Endothelial cell (in vitro differentiated cells): Measurements from ENCODE around the gene MORC1. TPM values are rescaled to one million over a fixed set of nuclear protein-coding genes. Genes with fewer than 3 reads are reported as not detected.

Source experiments
- DNase-seq: peaks from one replicate; pipeline ENCODE4 v3.0.0; 2021; ENCODE audit warnings: low spot score
- H3K27ac Mint-ChIP-seq: one replicate; pipeline ENCODE4 v1.8.0; 2021; ENCODE audit warnings: mixed read lengths, inconsistent platforms; ENCODE audit not compliant: unreplicated experiment
- H3K27me3 Mint-ChIP-seq: one replicate; pipeline ENCODE4 v1.8.0; 2021; ENCODE audit warnings: mild to moderate bottlenecking, moderate library complexity, mixed read lengths, inconsistent platforms; ENCODE audit not compliant: unreplicated experiment
- H3K36me3 Mint-ChIP-seq: one replicate; pipeline ENCODE4 v1.8.0; 2021; ENCODE audit warnings: mild to moderate bottlenecking, low read depth, mixed read lengths, inconsistent platforms; ENCODE audit not compliant: unreplicated experiment
- H3K4me1 Mint-ChIP-seq: one replicate; pipeline ENCODE4 v1.8.0; 2021; ENCODE audit warnings: mild to moderate bottlenecking, mixed read lengths, inconsistent platforms; ENCODE audit not compliant: unreplicated experiment
- H3K4me3 Mint-ChIP-seq: one replicate; pipeline ENCODE4 v1.8.0; 2021; ENCODE audit warnings: mild to moderate bottlenecking, mixed read lengths, inconsistent platforms; ENCODE audit not compliant: unreplicated experiment
- H3K9me3 Mint-ChIP-seq: one replicate; pipeline ENCODE4 v1.8.0; 2021; ENCODE audit warnings: mixed read lengths, inconsistent platforms; ENCODE audit not compliant: unreplicated experiment
- CTCF ChIP-seq: fragments of 200-600 bp; sonication (generic); IDR thresholded peaks from one replicate; pipeline ENCODE4 v1.5.0; 2021; ENCODE audit warnings: antibody characterized with exemption; ENCODE audit not compliant: unreplicated experiment
- total RNA-seq: library from RNA; stranded (reverse); fragmentation: NEBNext Ultra II Directional; extraction: Animal tissue kit (Norgen Biotek cat#: 25700); gene quantifications from one replicate; pipeline ENCODE4 v1.2.1, GENCODE V29; 2021; ENCODE audit not compliant: unreplicated experiment

The MORC1 gene
- total RNA-seq, 1 donor from 2014 or later, result 0.10 TPM

- no peaks in the 10 kb centered on the region for H3K9me3 Mint-ChIP-seq
- no peak for DNase-seq
Observed at GRCh38 chr3:109045271-109046040, 72.5 kb downstream of the MORC1 start.

GRCh38 chr3:109035082-109035481 is 82.9 kb downstream of the MORC1 start:
- no peaks in the 10 kb centered on the region for H3K36me3 Mint-ChIP-seq
- H3K4me3 Mint-ChIP-seq, result no peak overlapping the region
- no peaks in the 10 kb centered on the region for H3K9me3 Mint-ChIP-seq
- no peak overlapping the region for H3K27ac Mint-ChIP-seq
- peaks cover 1% of the 10 kb centered on the region for H3K27me3 Mint-ChIP-seq
- H3K4me1 Mint-ChIP-seq, result no peaks in the 10 kb centered on the region
- DNase-seq, result no peak
- TF ChIP-seq CTCF, result no peak

More at GRCh38 chr3:109045271-109046040, 72.5 kb downstream of the MORC1 start:
- Mint-ChIP-seq H3K36me3 (no peaks in the 10 kb centered on the region), H3K4me1 (no peaks in the 10 kb centered on the region), H3K27me3 (no peaks in the 10 kb centered on the region), H3K4me3 (no peak overlapping the region), H3K27ac (no peak overlapping the region)
- TF ChIP-seq CTCF, result no peak

GRCh38 chr3:109033000-109033660 is 84.8 kb downstream of the MORC1 start:
- Mint-ChIP-seq H3K4me1 (no peaks in the 10 kb centered on the region), H3K9me3 (no peaks in the 10 kb centered on the region), H3K27me3 (peaks cover 1% of the 10 kb centered on the region), H3K36me3 (no peaks in the 10 kb centered on the region), H3K27ac (no peak overlapping the region), H3K4me3 (no peak overlapping the region)
- no peak for TF ChIP-seq CTCF
- DNase-seq, result no peak

GRCh38 chr3:109028753-109029152 is 89.2 kb downstream of the MORC1 start:
- no peaks in the 10 kb centered on the region for H3K27me3 Mint-ChIP-seq
- DNase-seq, result no peak
- TF ChIP-seq CTCF, result no peak
- H3K36me3 Mint-ChIP-seq, result no peaks in the 10 kb centered on the region
- H3K27ac Mint-ChIP-seq, result no peak overlapping the region
- no peaks in the 10 kb centered on the region for H3K9me3 Mint-ChIP-seq
- H3K4me1 Mint-ChIP-seq, result no peaks in the 10 kb centered on the region
- no peak overlapping the region for H3K4me3 Mint-ChIP-seq

- TF ChIP-seq CTCF, result no peak
- Mint-ChIP-seq H3K9me3 (no peaks in the 10 kb centered on the region), H3K36me3 (no peaks in the 10 kb centered on the region), H3K4me1 (no peaks in the 10 kb centered on the region), H3K27me3 (no peaks in the 10 kb centered on the region), H3K4me3 (no peak overlapping the region), H3K27ac (no peak overlapping the region)
- no peak for DNase-seq
Observed at GRCh38 chr3:109026821-109027220, 91.1 kb downstream of the MORC1 start.
